Naive thymus-derived CD8-positive, alpha-beta T cell (primary cell): ENCODE measurements around the gene OVOL3. TPM values are rescaled to one million over a fixed set of nuclear protein-coding genes. Genes with fewer than 3 reads are reported as not detected.

Source experiments
- ATAC-seq, 2 donors: fragments of 150-1000 bp; cut with Tn5 transposase in 1 of 2; sonication (Bioruptor Pico), chemical (Tn5 transposase) in 1 of 2; 1 replicate in 1 of 2; 2 replicates in 1 of 2; pipeline ENCODE4 v1.10.0; 2021; ENCODE audit warnings: mild to moderate bottlenecking in 2 of 2, moderate library complexity in 2 of 2
- POLR2A ChIA-PET: fragments of 350-600 bp; sonication (Branson Sonifier 250); formaldehyde crosslinking; loops from one replicate; lab custom pipeline; 2021; ENCODE audit warnings: antibody characterized with exemption; lab: Charles Lee
- DNase-seq, 10 donors: peaks; one replicate each; pipeline versions ENCODE4 v3.0.0 to v3.0.0-alpha.2; 2020 to 2022
- H3K27ac Mint-ChIP-seq, 10 donors: one replicate each; pipeline ENCODE4 v1.8.0; 2020 to 2022; ENCODE audit warnings: mild to moderate bottlenecking in 10 of 10, mixed read lengths in 10 of 10, moderate library complexity in 4 of 10, inconsistent platforms in 1 of 10
- H3K27me3 Mint-ChIP-seq, 5 donors: one replicate each; pipeline ENCODE4 v1.8.0; 2021 to 2022; ENCODE audit warnings: mixed read lengths in 5 of 5
- H3K36me3 Mint-ChIP-seq, 3 donors: one replicate each; pipeline ENCODE4 v1.8.0; 2020 to 2022; ENCODE audit warnings: mixed read lengths in 3 of 3, mild to moderate bottlenecking in 2 of 3, inconsistent platforms in 1 of 3
- H3K4me1 Mint-ChIP-seq, 4 donors: one replicate each; pipeline ENCODE4 v1.8.0; 2021 to 2022; ENCODE audit warnings: mixed read lengths in 4 of 4
- H3K4me3 Mint-ChIP-seq, 10 donors: one replicate each; pipeline ENCODE4 v1.8.0; 2020 to 2022; ENCODE audit warnings: mild to moderate bottlenecking in 10 of 10, mixed read lengths in 10 of 10, moderate library complexity in 6 of 10, inconsistent platforms in 1 of 10
- H3K9me3 Mint-ChIP-seq, 9 donors: one replicate each; pipeline ENCODE4 v1.8.0; 2020 to 2022; ENCODE audit warnings: mixed read lengths in 9 of 9, mild to moderate bottlenecking in 3 of 9, inconsistent platforms in 1 of 9, moderate library complexity in 1 of 9
- polyA plus RNA-seq, 3 donors: library from polyadenylated mRNA; unstranded; fragments of 300-500 nt; fragmentation: Illumina TruSeq; gene quantifications; one replicate each; pipeline ENCODE4 v1.2.3, GENCODE V29; 2021
- total RNA-seq, 8 experiments: library from RNA in 2 of 8; stranded (reverse) in 2 of 8; gene quantifications; one replicate each; pipeline ENCODE4 v1.2.3 and lab custom pipeline; 2021 to 2026

Gene OVOL3
- total and polyA plus RNA-seq, 5 experiments from 2014 or later = not detected

GRCh38 chr19:36139473-36140303, 28.7 kb downstream of the OVOL3 start, which contains the start of gene CAPNS1:
TSS of gene CAPNS1 (plus strand) at chr19:36140066. CDS start at chr19:36141012, 946 bp downstream.
- peaks cover 0 to 2% (median 0%) of the 10 kb centered on the region in 9 donors for H3K9me3 Mint-ChIP-seq
- peak; percentile 67 to 70 for ATAC-seq
- H3K27me3 Mint-ChIP-seq = no peaks in the 10 kb centered on the region
- peak within 1 kb of the TSS; percentile 92 to 96 (median 95) for H3K4me3 Mint-ChIP-seq
- H3K36me3 Mint-ChIP-seq = peaks cover 0 to 26% (median 12%) of the 10 kb centered on the region in 3 donors
- H3K27ac Mint-ChIP-seq = peak within 1 kb of the TSS; percentile 82 to 97 (median 95)
- POLR2A ChIA-PET = interaction anchor here (0.7 to 2.2 kb wide), 7 partner anchors 12 to 388 kb away, joined by 3 to 23 read pairs (median 4); partner anchors contain the start of genes POLR2I, TBCB, THAP8 and ZNF146
- H3K4me1 Mint-ChIP-seq = peaks cover 12 to 22% (median 19%) of the 10 kb centered on the region in 4 donors
- peak; percentile 86 to 95 (median 90) for DNase-seq

- POLR2A ChIA-PET = interaction anchor here (0.6 to 2.2 kb wide), 9 partner anchors 12 to 476 kb away, joined by 3 to 23 read pairs (median 6); partner anchors contain the start of genes POLR2I, TBCB, THAP8 and ZNF146
- DNase-seq (peak in 5 of 10 donors; percentile 48 to 82 (median 53)), ATAC-seq (peak; percentile 27 to 35)
- peaks cover 12 to 22% (median 19%) of the 10 kb centered on the region in 4 donors for H3K4me1 Mint-ChIP-seq
- no peaks in the 10 kb centered on the region for H3K27me3 Mint-ChIP-seq
- peak overlapping the region; percentile 92 to 96 (median 95) for H3K4me3 Mint-ChIP-seq
- peaks cover 0 to 34% (median 12%) of the 10 kb centered on the region in 3 donors for H3K36me3 Mint-ChIP-seq
- H3K27ac Mint-ChIP-seq = peak overlapping the region; percentile 82 to 97 (median 95)
- H3K9me3 Mint-ChIP-seq = peaks cover 0 to 2% (median 0%) of the 10 kb centered on the region in 9 donors
These were observed 29.5 kb downstream of the OVOL3 start for GRCh38 chr19:36140304-36141038.

- peak overlapping the region; percentile 82 to 97 (median 95) for H3K27ac Mint-ChIP-seq
- peaks cover 0 to 2% (median 0%) of the 10 kb centered on the region in 9 donors for H3K9me3 Mint-ChIP-seq
- POLR2A ChIA-PET = interaction anchor here (0.6 to 2.2 kb wide), 6 partner anchors 13 to 477 kb away, joined by 4 to 23 read pairs (median 8); partner anchors contain the start of genes POLR2I, TBCB, ZNF146 and ZNF565
- H3K4me3 Mint-ChIP-seq = peak overlapping the region; percentile 92 to 96 (median 95)
- no peaks in the 10 kb centered on the region for H3K27me3 Mint-ChIP-seq
- DNase-seq (peak; percentile 77 to 93 (median 90)), ATAC-seq (peak; percentile 70 to 77)
- peaks cover 13 to 22% (median 19%) of the 10 kb centered on the region in 4 donors for H3K4me1 Mint-ChIP-seq
- peaks cover 0 to 42% (median 12%) of the 10 kb centered on the region in 3 donors for H3K36me3 Mint-ChIP-seq
These were observed 30.3 kb downstream of the OVOL3 start for GRCh38 chr19:36141039-36141927.

- H3K9me3 Mint-ChIP-seq = peaks cover 0 to 2% (median 0%) of the 10 kb centered on the region in 9 donors
- ATAC-seq (no peak), DNase-seq (no peak)
- peak overlapping the region in 8 of 10 donors; percentile 52 to 97 (median 93) for H3K27ac Mint-ChIP-seq
- H3K36me3 Mint-ChIP-seq = peaks cover 0 to 50% (median 13%) of the 10 kb centered on the region in 3 donors
- no peaks in the 10 kb centered on the region for H3K27me3 Mint-ChIP-seq
- peak overlapping the region in 4 of 10 donors; percentile 93 to 96 (median 95) for H3K4me3 Mint-ChIP-seq
- H3K4me1 Mint-ChIP-seq = peaks cover 15 to 19% (median 19%) of the 10 kb centered on the region in 4 donors
- POLR2A ChIA-PET = no interaction called here
These were observed 31.1 kb downstream of the OVOL3 start for GRCh38 chr19:36142046-36142445.

GRCh38 chr19:36142496-36142895, 31.6 kb downstream of the OVOL3 start:
- ATAC-seq = no peak
- peaks cover 0 to 54% (median 15%) of the 10 kb centered on the region in 3 donors for H3K36me3 Mint-ChIP-seq
- no peak for DNase-seq
- peaks cover 15 to 19% (median 19%) of the 10 kb centered on the region in 4 donors for H3K4me1 Mint-ChIP-seq
- POLR2A ChIA-PET = no interaction called here
- H3K4me3 Mint-ChIP-seq = peak overlapping the region in 4 of 10 donors; percentile 6 to 95 (median 58)
- H3K9me3 Mint-ChIP-seq = peaks cover 0 to 2% (median 0%) of the 10 kb centered on the region in 9 donors
- H3K27me3 Mint-ChIP-seq = no peaks in the 10 kb centered on the region
- peak overlapping the region in 5 of 10 donors; percentile 32 to 77 (median 45) for H3K27ac Mint-ChIP-seq

GRCh38 chr19:36144624-36145023, 33.7 kb downstream of the OVOL3 start:
- Mint-ChIP-seq H3K27me3 (no peaks in the 10 kb centered on the region), H3K4me3 (no peak overlapping the region), H3K4me1 (peaks cover 10 to 20% (median 17%) of the 10 kb centered on the region in 4 donors), H3K36me3 (peaks cover 0 to 75% (median 26%) of the 10 kb centered on the region in 3 donors), H3K9me3 (peaks cover 0 to 2% (median 0%) of the 10 kb centered on the region in 9 donors), H3K27ac (no peak overlapping the region)
- ATAC-seq = no peak
- POLR2A ChIA-PET = interaction anchor here (1.0 kb wide), 2 partner anchors 17 to 205 kb away, joined by 3 read pairs; no protein-coding TSS in a partner anchor
- DNase-seq = no peak

- Mint-ChIP-seq H3K36me3 (peaks cover 0 to 67% (median 20%) of the 10 kb centered on the region in 3 donors), H3K27ac (peak overlapping the region in 1 of 10 donors; percentile 29), H3K27me3 (no peaks in the 10 kb centered on the region), H3K9me3 (no peaks in the 10 kb centered on the region), H3K4me1 (peaks cover 2 to 8% (median 6%) of the 10 kb centered on the region in 4 donors), H3K4me3 (peak overlapping the region in 1 of 10 donors; percentile 18)
- no peak for ATAC-seq
- POLR2A ChIA-PET = interaction anchor here (1.1 to 1.4 kb wide), 2 partner anchors 13 to 14 kb away, joined by 3 read pairs; no protein-coding TSS in a partner anchor
- no peak for DNase-seq
These were observed 38.9 kb downstream of the OVOL3 start for GRCh38 chr19:36149673-36150406.

GRCh38 chr19:36150586-36150985, 39.6 kb downstream of the OVOL3 start:
- ATAC-seq = no peak

GRCh38 chr19:36151144-36152018, 40.4 kb downstream of the OVOL3 start:
- ATAC-seq (no peak), DNase-seq (no peak)
- H3K27ac Mint-ChIP-seq = peak overlapping the region in 1 of 10 donors; percentile 17
- H3K27me3 Mint-ChIP-seq = no peaks in the 10 kb centered on the region
- POLR2A ChIA-PET = interaction anchor here (0.6 to 1.4 kb wide), 2 partner anchors 13 to 30 kb away, joined by 3 to 4 read pairs; no protein-coding TSS in a partner anchor
- H3K36me3 Mint-ChIP-seq = peaks cover 0 to 52% (median 20%) of the 10 kb centered on the region in 3 donors
- no peaks in the 10 kb centered on the region for H3K9me3 Mint-ChIP-seq
- H3K4me3 Mint-ChIP-seq = no peak overlapping the region
- peaks cover 2 to 10% (median 6%) of the 10 kb centered on the region in 4 donors for H3K4me1 Mint-ChIP-seq

More at GRCh38 chr19:36150586-36150985, 39.6 kb downstream of the OVOL3 start:
- H3K27ac Mint-ChIP-seq = no peak overlapping the region
- H3K36me3 Mint-ChIP-seq = peaks cover 0 to 60% (median 20%) of the 10 kb centered on the region in 3 donors
- peaks cover 2 to 11% (median 6%) of the 10 kb centered on the region in 4 donors for H3K4me1 Mint-ChIP-seq
- H3K27me3 Mint-ChIP-seq = no peaks in the 10 kb centered on the region
- no peaks in the 10 kb centered on the region for H3K9me3 Mint-ChIP-seq
- DNase-seq = no peak
- no peak overlapping the region for H3K4me3 Mint-ChIP-seq
- POLR2A ChIA-PET = interaction anchor here (1.4 kb wide), 1 partner anchor 13 kb away, joined by 3 read pairs; no protein-coding TSS in a partner anchor

GRCh38 chr19:36152019-36152351, 41.0 kb downstream of the OVOL3 start:
- Mint-ChIP-seq H3K4me3 (no peak overlapping the region), H3K9me3 (no peaks in the 10 kb centered on the region), H3K27ac (peak overlapping the region in 1 of 10 donors; percentile 17), H3K4me1 (peaks cover 2 to 8% (median 6%) of the 10 kb centered on the region in 4 donors), H3K27me3 (no peaks in the 10 kb centered on the region), H3K36me3 (peaks cover 0 to 46% (median 20%) of the 10 kb centered on the region in 3 donors)
- DNase-seq (no peak), ATAC-seq (no peak)
- POLR2A ChIA-PET = no interaction called here
